GM12878 (cell line): ENCODE data around the gene TOX2. TPM values are rescaled to one million over a fixed set of nuclear protein-coding genes. Genes with fewer than 3 reads are reported as not detected.

Source experiments
- ATAC-seq: fragments of 200-7000 bp; cut with Tn5 transposase; 3 replicates; pipeline ENCODE4 v1.9.1; 2020; ENCODE audit warnings: mild to moderate bottlenecking, moderate library complexity
- BruUV-seq: library from RNA; stranded (reverse); fragments of 400-500 nt; replicated peaks from 2 replicates; lab custom pipeline; 2021; lab: Mats Ljungman, UMichigan
- CTCF ChIA-PET: fragments of 300-600 bp; sonication (Branson Sonifier 250); formaldehyde crosslinking; extraction: SDS; loops from one replicate; lab custom pipeline; 2021; ENCODE audit warnings: inconsistent platforms; lab: Yijun Ruan, JAX
- POLR2A ChIA-PET: fragments of 350-600 bp; formaldehyde crosslinking; extraction: SDS; loops from one replicate; lab custom pipeline; 2021; ENCODE audit warnings: inconsistent platforms; lab: Charles Lee
- RAD21 ChIA-PET: fragments of 300-600 bp; sonication (Branson Sonifier 250); formaldehyde crosslinking; loops from one replicate; lab custom pipeline; 2023; ENCODE audit warnings: antibody characterized with exemption; ENCODE audit not compliant: unreplicated experiment; lab: Charles Lee
- SMC1A ChIA-PET: fragments of 300-600 bp; sonication (Branson Sonifier 250); formaldehyde crosslinking; loops from one replicate; lab custom pipeline; 2023; ENCODE audit not compliant: unreplicated experiment, uncharacterized antibody; lab: Charles Lee
- DNase-seq: peaks from one replicate; pipeline ENCODE4 v3.0.0-alpha.2; 2011; ENCODE audit warnings: low read depth, low spot score
- FAIRE-seq: peaks from 3 replicates; lab custom pipeline; 2011; peaks lifted over from hg19 to GRCh38; lab: Jason Lieb, UNC
- H2AFZ ChIP-seq: 2 replicates; pipeline ENCODE4 v1.6.0; 2011; ENCODE audit warnings: low read depth, low read length, control low read depth; ENCODE audit not compliant: control insufficient read depth
- H3K27ac ChIP-seq: 2 replicates; pipeline ENCODE4 v1.5.1; 2011; ENCODE audit warnings: control low read depth; ENCODE audit not compliant: control insufficient read depth, insufficient read depth
- H3K27me3 ChIP-seq, 2 experiments: replicated peaks in 1 of 2; 2 replicates each; pipeline versions ENCODE4 v1.6.0 to v1.6.1; 2011; ENCODE audit warnings: low read length in 1 of 2; ENCODE audit not compliant: control insufficient read depth in 2 of 2, insufficient read depth in 2 of 2
- H3K36me3 ChIP-seq, 2 experiments: 2 replicates each; pipeline ENCODE4 v1.5.1; 2011; ENCODE audit warnings: low read length in 1 of 2; ENCODE audit not compliant: control insufficient read depth in 2 of 2, insufficient read depth in 2 of 2
- H3K4me1 ChIP-seq: 2 replicates; pipeline ENCODE4 v1.6.1; 2011; ENCODE audit warnings: mild to moderate bottlenecking, low read length, moderate library complexity, mixed read lengths; ENCODE audit not compliant: control insufficient read depth, insufficient read depth
- H3K4me2 ChIP-seq: 2 replicates; pipeline ENCODE4 v1.6.0; 2011; ENCODE audit warnings: control low read depth; ENCODE audit not compliant: control insufficient read depth, insufficient read depth
- H3K4me3 ChIP-seq: fragments of 200-600 bp; sonication (generic); 2 replicates; pipeline ENCODE4 v1.5.1; 2016
- H3K79me2 ChIP-seq: 2 replicates; pipeline ENCODE4 v1.6.0; 2011; ENCODE audit warnings: low read length; ENCODE audit not compliant: control insufficient read depth, insufficient read depth
- H3K9ac ChIP-seq: 2 replicates; pipeline ENCODE4 v1.8.0; 2011; ENCODE audit warnings: low read length, control low read depth, mixed read lengths; ENCODE audit not compliant: control insufficient read depth, insufficient read depth
- H3K9me3 ChIP-seq: replicated peaks from 3 replicates; pipeline ENCODE4 v1.5.1; 2011; ENCODE audit warnings: mild to moderate bottlenecking, low read length; ENCODE audit not compliant: control insufficient read depth, insufficient read depth
- H4K20me1 ChIP-seq: 2 replicates; pipeline ENCODE4 v1.6.0; 2011; ENCODE audit not compliant: control insufficient read depth, insufficient read depth
- CBX5 ChIP-seq: sonication (generic); IDR thresholded peaks from 2 replicates; pipeline ENCODE4 v1.6.1; 2016; ENCODE audit warnings: low read depth, moderate library complexity, mild to moderate bottlenecking, inconsistent platforms
- CHD4 ChIP-seq: fragments of 200-600 bp; sonication (generic); IDR thresholded peaks from 2 replicates; pipeline ENCODE4 v1.6.1; 2016; ENCODE audit warnings: mild to moderate bottlenecking
- DPF2 ChIP-seq: fragments of 450-650 bp; IDR thresholded peaks from 2 replicates; pipeline ENCODE4 v1.6.1; 2017; ENCODE audit warnings: mild to moderate bottlenecking
- E2F4 ChIP-seq: IDR thresholded peaks from 2 replicates; pipeline ENCODE4 v1.6.1; 2012; ENCODE audit warnings: low read depth, low read length, improper control_type of control experiment
- E2F8 ChIP-seq: fragments of 450-650 bp; IDR thresholded peaks from 2 replicates; pipeline ENCODE4 v1.6.1; 2018; ENCODE audit warnings: mild to moderate bottlenecking, low read depth, moderate library complexity; ENCODE audit not compliant: partially characterized antibody
- ETV6 ChIP-seq, 2 experiments: fragments of 450-650 bp in 1 of 2; IDR thresholded peaks in 1 of 2; conservative IDR thresholded peaks in 1 of 2; 2 replicates each; pipeline ENCODE4 v1.6.1; 2014; ENCODE audit warnings: antibody characterized with exemption in 1 of 2, borderline replicate concordance in 1 of 2, low read depth in 1 of 2, mild to moderate bottlenecking in 1 of 2, moderate library complexity in 1 of 2
- FOS ChIP-seq: IDR thresholded peaks from 3 replicates; pipeline ENCODE4 v1.6.1; 2011; ENCODE audit warnings: borderline replicate concordance; ENCODE audit not compliant: insufficient read length; ENCODE audit errors: extremely low read depth
- HDAC2 ChIP-seq: fragments of 200-600 bp; sonication (generic); IDR thresholded peaks from 2 replicates; pipeline ENCODE4 v1.6.1; 2017
- IRF3 ChIP-seq: fragments of 450-650 bp; IDR thresholded peaks from 2 replicates; pipeline ENCODE4 v1.6.1; 2014; ENCODE audit warnings: mild to moderate bottlenecking
- MXI1 ChIP-seq: fragments of 150-350 bp; IDR thresholded peaks from 2 replicates; pipeline ENCODE4 v1.6.1; 2011; ENCODE audit warnings: low read depth, mild to moderate bottlenecking, inconsistent platforms, low read length, improper control_type of control experiment
- NR2F1 ChIP-seq: fragments of 450-650 bp; conservative IDR thresholded peaks from 2 replicates; pipeline ENCODE4 v1.6.1; 2017; ENCODE audit warnings: mild to moderate bottlenecking
- PML ChIP-seq: IDR thresholded peaks from 2 replicates; pipeline ENCODE4 v1.6.1; 2012; ENCODE audit warnings: low read length, inconsistent platforms
- RCOR1 ChIP-seq: conservative IDR thresholded peaks from 2 replicates; pipeline ENCODE4 v1.6.1; 2012; ENCODE audit warnings: low read depth, low read length, improper control_type of control experiment
- SMAD1 ChIP-seq: fragments of 450-650 bp; IDR thresholded peaks from 2 replicates; pipeline ENCODE4 v1.6.1; 2018; ENCODE audit warnings: mild to moderate bottlenecking, low read depth; ENCODE audit not compliant: partially characterized antibody
- STAT1 ChIP-seq: fragments of 450-650 bp; conservative IDR thresholded peaks from 2 replicates; pipeline ENCODE4 v1.6.1; 2014; ENCODE audit warnings: antibody characterized with exemption, mild to moderate bottlenecking
- ZNF384 ChIP-seq: IDR thresholded peaks from 2 replicates; pipeline ENCODE4 v1.6.1; 2012; ENCODE audit warnings: low read depth, mild to moderate bottlenecking, low read length, improper control_type of control experiment, borderline replicate concordance
- WGBS: methylation state at CpG from one replicate; pipeline ENCODE4 v1.1.6; 2016; ENCODE audit warnings: low lambda C conversion rate; ENCODE audit not compliant: insufficient replicate concordance, insufficient coverage; ENCODE audit errors: missing lambda C conversion rate; 5-methylcytosine and 5-hydroxymethylcytosine counted together
- in situ Hi-C: fragments of 300-500 bp; cut with MboI; formaldehyde crosslinking; loops from 9 replicates; pipeline ENCODE4 v1.14.3; 2018; ENCODE audit warnings: mixed read lengths
- intact Hi-C: fragments of 100-400 bp; cut with micrococcal nuclease; formaldehyde crosslinking; loops from one replicate; pipeline ENCODE4 v1.14.2; 2022; ENCODE audit not compliant: unreplicated experiment
- polyA plus RNA-seq, 11 experiments: library from polyadenylated mRNA; depleted of rRNA in 4 of 11; unstranded in 6 of 11; stranded (reverse) in 5 of 11; fragments of >200 nt; fragmentation: Nextera tagmentation in 4 of 11; fragmentation: Illumina TruSeq in 1 of 11; extraction: Ambion mirVana in 4 of 11; extraction: Trizol in 1 of 11; gene quantifications; 1 replicate in 1 of 11; 2 replicates in 10 of 11; pipeline versions ENCODE4 v1.2.1 to v1.2.3, GENCODE V29; 2011 to 2016; ENCODE audit warnings: inconsistent platforms in 2 of 11, missing spikeins in 2 of 11, low read depth in 1 of 11
- total RNA-seq, 4 experiments: library from RNA; depleted of rRNA in 3 of 4; stranded (reverse); fragments of >200 nt in 3 of 4; fragmentation: Illumina TruSeq in 1 of 4; extraction: Trizol in 1 of 4; gene quantifications; 2 replicates each; pipeline versions ENCODE4 v1.2.1 to v1.2.3, GENCODE V29; 2013 to 2021
- TF ChIP-seq, protein P1 (sequence below): fragments of 450-650 bp; IDR thresholded peaks from 2 replicates; pipeline ENCODE4 v1.6.1; 2017; ENCODE audit warnings: mild to moderate bottlenecking, low read depth, inconsistent platforms; ENCODE audit not compliant: poor library complexity, severe bottlenecking

The TOX2 gene
- total and polyA plus RNA-seq, 10 of the 15 experiments (the other 5 are each of a cell fraction or from before 2014, with no cell fraction given): 2.6 to 40.5 (median 7.9) TPM

DNA sequence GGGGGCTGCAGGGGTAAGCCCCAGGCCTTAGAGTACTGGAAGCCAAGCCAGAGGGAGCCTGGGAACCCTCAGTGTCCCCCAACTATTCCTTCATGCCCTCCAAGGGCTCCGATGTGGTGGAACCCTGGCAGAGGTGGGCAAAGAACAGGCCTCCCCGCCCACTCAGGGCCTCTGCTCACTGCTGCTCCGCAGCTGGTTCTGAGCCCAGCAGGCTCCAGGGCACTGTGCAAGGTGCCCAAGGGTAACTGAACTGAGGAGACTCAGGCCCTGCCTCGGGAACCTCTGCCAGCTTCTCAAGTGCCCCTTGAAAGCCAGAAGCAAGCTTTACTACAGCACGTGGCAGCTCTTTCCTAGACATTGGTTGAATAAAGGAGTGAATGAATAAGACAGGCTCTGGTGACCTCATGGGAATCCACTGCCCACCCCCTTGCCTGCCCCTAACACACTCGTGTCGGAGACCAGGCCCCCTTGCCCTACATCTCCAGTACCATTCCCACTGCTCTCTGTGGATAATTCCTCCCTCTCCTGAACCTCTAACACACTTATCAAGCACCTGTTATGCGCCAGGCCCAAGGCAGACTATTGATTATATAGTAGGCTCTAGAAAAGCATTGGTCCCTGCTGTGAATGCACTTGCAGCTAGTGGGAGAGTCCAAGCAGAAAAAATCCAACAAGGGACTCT is 55.0 kb downstream of the TOX2 start:
- 84% methylated on average over 8 of the region's 8 CpGs for WGBS
- Histone ChIP-seq H3K4me1 (peaks cover 3% of the 10 kb centered on the region), H3K4me2 (no peak overlapping the region), H3K79me2 (no peaks in the 10 kb centered on the region), H3K9ac (no peak overlapping the region), H3K27me3 (no peaks in the 10 kb centered on the region), H3K9me3 (no peaks in the 10 kb centered on the region), H3K27ac (no peak overlapping the region), H4K20me1 (no peaks in the 10 kb centered on the region), H3K36me3 (peaks cover 0 to under 1% of the 10 kb centered on the region in 2 experiments; a peak in 1 of 4 replicates), H3K4me3 (no peak overlapping the region), H2AFZ (no peak overlapping the region)
- in situ Hi-C loops (no loop called here), intact Hi-C loops (no loop called here)
- ChIA-PET SMC1A (interaction anchor here (0.9 to 1.4 kb wide), 4 partner anchors 8 to 130 kb away, joined by 3 to 5 read pairs (median 4); no protein-coding TSS in a partner anchor), CTCF (interaction anchor here (1.0 to 1.8 kb wide), 2 partner anchors 9 to 24 kb away, joined by 3 to 4 read pairs; no protein-coding TSS in a partner anchor), POLR2A (no interaction called here), RAD21 (interaction anchor here (0.6 to 1.7 kb wide), 2 partner anchors 69 to 218 kb away, joined by 3 to 4 read pairs; no protein-coding TSS in a partner anchor)
- no peak for DNase-seq
- BruUV-seq: no TSS peak
- ATAC-seq: no peak
- FAIRE-seq: no peak
- TF ChIP-seq ZNF384: no peak
- no peak for TF ChIP-seq ETV6 (conservative IDR thresholded peaks at IDR 0.05 in 1 of 2, IDR thresholded peaks at IDR 0.05 in 1 of 2; ENCODE audit: borderline replicate concordance in 1 of 2, low read depth in 1 of 2)
- TF ChIP-seq RCOR1: no peak
- TF ChIP-seq CHD4: no peak
- no peak for TF ChIP-seq SMAD1
- no peak for TF ChIP-seq IRF3
- no peak for TF ChIP-seq E2F4
- TF ChIP-seq PML: no peak
- TF ChIP-seq E2F8: no peak
- no peak for TF ChIP-seq HDAC2
- TF ChIP-seq STAT1: no peak
- no peak for TF ChIP-seq FOS
- TF ChIP-seq MXI1: no peak
- no peak for TF ChIP-seq CBX5
- TF ChIP-seq DPF2: no peak
- TF ChIP-seq, protein P1, sequence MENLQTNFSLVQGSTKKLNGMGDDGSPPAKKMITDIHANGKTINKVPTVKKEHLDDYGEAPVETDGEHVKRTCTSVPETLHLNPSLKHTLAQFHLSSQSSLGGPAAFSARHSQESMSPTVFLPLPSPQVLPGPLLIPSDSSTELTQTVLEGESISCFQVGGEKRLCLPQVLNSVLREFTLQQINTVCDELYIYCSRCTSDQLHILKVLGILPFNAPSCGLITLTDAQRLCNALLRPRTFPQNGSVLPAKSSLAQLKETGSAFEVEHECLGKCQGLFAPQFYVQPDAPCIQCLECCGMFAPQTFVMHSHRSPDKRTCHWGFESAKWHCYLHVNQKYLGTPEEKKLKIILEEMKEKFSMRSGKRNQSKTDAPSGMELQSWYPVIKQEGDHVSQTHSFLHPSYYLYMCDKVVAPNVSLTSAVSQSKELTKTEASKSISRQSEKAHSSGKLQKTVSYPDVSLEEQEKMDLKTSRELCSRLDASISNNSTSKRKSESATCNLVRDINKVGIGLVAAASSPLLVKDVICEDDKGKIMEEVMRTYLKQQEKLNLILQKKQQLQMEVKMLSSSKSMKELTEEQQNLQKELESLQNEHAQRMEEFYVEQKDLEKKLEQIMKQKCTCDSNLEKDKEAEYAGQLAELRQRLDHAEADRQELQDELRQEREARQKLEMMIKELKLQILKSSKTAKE: no peak
- TF ChIP-seq NR2F1: no peak
